GM19240 (cell line): ENCODE results near the gene FUT6.
"Not testable (repeated sequence)": the region's sequence is repeated elsewhere in the genome, so short reads cannot be mapped to it uniquely, and the experiment has no call there.

Source experiments
- DNase-seq: peaks from one replicate; pipeline ENCODE4 v3.0.0; 2011; ENCODE audit warnings: low spot score; ENCODE audit not compliant: insufficient read length

FUT6 gene

DNA sequence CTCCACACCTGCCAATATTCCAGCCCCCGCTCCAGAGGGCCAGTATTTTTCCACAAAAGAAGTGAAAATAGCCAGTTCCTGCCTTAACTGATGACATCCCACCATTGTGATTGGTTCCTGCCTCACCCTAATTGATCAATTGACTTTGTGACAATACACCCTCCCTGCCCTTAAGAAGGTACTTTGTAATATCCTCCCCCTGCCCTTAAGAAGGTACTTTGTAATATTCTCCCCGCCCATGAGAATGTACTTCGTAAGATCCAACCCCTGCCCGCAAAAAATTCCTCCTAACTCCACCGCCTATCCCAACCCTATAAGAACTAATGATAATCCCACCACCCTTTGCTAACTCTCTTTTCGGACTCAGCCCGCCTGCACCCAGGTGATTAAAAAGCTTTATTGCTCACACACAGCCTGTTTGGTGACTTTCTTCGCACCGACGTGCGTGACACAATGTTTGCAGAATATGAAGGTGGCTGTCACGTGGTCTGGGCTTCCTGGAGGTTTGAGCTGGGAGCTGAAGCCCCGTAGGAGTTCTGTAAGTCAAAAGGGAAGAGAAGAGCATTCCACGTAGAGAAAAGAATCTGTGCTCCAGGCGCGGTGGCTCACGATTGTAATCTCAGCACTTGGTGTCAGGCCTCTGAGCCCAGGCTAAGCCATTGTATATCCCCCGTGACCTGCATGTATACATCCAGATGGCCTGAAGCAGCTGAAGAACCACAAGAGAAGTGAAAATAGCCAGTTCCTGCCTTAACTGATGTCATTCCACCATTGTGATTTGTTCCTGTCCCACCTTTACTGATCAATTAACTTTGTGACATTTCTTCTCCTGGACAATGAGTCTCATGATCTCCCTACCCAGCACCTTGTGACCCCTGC lies 17.9 kb upstream of the FUT6 start:
- no peak for DNase-seq

DNA sequence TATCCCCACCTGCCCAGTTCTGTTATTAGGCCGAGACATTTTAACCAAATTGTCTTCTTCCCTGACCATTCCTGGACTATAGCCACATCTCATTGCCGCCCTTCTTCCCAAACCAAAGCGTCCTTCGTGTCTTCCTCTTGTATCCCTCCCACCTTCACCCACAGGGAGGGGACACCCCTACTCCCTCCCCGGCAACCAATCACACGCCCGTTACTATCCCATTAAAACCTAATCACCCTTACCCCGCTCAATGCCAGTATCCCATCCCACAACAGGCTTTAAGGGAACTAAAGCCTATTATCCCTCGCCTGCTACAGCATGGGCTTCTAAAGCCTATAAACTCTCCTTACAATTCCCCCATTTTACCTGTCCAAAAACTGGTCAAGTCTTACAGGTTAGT lies 15.6 kb upstream of the FUT6 start:
- not testable (repeated sequence) for DNase-seq

DNA sequence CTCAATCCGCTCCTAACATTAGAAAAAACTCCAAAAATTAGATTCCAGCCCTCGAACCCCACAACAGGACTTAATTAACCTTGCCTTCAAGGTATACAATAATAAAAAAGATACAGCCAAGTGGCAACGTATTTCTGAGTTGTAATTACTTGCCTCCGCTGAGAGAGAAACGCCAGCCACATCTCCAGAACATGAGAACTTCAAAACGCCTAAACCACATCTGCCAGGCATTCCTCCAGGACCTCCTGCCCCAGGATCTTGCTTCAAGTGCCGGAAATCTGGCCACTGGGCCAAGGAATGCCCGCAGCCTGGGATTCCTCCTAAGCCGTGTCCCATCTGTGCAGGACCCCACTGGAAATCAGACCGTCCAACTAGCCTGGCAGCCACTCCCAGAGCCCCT lies 14.6 kb upstream of the FUT6 start:
- not testable (repeated sequence) for DNase-seq

DNA sequence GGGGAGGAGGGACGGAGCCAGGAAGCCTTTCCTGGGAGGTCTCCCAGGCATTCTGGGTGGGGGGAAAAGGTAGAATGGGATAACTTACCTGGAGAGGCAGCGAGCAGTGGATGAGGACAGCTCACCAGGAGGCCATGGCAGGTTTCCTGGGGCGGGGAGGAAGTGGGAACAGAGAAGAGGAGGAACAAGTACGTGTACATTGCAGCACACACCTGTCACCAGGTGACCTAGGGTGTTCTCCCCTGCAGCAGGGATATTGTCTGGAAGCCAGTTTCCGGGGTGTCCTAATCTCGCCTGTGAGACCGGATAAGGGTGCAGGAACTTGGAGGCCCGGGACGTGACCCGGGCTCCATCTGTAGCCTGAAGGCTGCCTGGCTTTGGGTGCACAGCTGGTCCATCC lies 11.8 kb upstream of the FUT6 start, which contains the start of gene FUT3:
Gene FUT3, minus strand, starts transcription at position 148 of the 400 bp plus-strand sequence.
- DNase-seq: no peak

DNA sequence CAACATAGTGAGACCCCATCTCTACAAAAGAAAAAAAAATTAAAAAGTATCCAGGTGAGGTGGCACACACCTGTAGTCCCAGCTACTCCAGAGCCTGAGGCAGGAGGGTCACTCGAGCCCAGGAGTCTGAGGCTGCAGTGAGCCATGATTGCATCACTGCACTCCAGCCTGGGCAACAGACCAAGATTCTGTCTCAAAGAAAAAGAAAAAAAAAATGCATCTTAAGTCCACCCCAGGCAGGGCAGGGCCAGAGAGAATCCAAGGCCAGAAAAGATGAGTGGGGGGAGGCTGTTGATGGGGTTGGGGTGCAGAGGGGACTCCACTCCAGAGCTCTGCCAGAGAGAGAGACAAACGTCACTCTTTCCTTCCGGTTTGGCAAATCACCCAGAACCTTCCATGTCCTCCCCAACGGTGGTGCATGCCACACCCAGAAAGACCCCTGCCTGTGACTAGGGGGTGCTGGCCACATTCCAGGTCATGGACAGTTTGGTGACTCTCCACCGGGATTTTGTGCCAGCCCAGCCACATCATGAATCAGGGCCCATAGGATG lies 11.3 kb upstream of the FUT6 start:
- no peak for DNase-seq

DNA sequence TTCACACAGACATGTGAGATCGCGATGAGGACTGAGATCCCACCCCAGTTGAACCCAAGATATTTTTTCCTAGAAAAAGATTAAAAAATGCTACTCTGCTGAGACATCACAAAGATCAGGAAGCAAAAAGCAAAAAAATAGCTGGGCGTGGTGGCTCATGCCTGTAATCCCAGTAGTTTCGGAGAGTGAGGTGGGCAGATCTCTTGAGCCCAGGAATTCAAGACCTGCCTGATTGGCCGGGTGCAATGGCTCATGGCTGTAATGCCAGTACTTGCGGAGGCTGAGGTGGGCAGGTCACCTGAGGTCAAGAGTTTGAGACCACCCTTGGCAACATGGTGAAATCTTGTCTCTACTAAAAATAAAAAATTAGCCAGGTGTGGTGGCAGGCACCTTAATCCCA lies 10.7 kb upstream of the FUT6 start:
- no peak for DNase-seq

DNA sequence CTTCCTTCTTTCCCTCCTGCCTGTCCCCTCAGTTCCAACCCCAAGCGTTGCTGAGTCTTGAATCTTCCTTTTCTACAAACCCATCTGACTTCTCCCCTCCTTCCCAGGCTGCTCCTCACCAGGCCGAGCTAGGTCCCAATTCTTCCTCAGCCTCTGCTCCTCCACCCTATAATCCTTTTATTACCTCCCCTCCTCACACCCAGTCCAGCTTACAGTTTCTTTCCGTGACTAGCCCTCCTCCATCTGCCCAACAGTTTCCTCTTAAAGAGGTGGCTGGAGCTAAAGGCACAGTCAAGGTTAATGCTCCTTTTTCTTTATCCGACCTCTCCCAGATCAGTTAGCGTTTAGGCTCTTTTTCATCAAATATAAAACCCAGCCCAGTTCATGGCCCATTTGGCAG lies 9.1 kb upstream of the FUT6 start:
- not testable (repeated sequence) for DNase-seq

DNA sequence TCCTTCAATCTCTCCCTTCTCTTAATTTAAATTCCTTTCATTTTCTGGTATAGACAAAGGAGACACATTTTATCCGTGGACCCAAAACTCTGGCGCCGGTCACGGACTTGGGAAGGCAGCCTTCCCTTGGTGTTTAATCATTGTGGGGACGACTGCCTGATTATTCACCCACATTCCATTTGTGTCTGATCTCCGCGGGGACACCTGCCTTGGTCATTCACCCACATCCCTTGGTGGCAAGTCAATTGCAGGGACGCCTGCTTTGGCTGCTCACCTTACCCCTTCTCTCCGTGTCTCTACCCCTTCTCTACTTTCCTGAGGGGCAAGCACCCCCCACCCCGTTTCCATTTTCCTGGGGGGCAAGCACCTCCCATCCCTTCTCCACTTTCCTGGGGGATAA lies 8.3 kb upstream of the FUT6 start:
- not testable (repeated sequence) for DNase-seq

DNA sequence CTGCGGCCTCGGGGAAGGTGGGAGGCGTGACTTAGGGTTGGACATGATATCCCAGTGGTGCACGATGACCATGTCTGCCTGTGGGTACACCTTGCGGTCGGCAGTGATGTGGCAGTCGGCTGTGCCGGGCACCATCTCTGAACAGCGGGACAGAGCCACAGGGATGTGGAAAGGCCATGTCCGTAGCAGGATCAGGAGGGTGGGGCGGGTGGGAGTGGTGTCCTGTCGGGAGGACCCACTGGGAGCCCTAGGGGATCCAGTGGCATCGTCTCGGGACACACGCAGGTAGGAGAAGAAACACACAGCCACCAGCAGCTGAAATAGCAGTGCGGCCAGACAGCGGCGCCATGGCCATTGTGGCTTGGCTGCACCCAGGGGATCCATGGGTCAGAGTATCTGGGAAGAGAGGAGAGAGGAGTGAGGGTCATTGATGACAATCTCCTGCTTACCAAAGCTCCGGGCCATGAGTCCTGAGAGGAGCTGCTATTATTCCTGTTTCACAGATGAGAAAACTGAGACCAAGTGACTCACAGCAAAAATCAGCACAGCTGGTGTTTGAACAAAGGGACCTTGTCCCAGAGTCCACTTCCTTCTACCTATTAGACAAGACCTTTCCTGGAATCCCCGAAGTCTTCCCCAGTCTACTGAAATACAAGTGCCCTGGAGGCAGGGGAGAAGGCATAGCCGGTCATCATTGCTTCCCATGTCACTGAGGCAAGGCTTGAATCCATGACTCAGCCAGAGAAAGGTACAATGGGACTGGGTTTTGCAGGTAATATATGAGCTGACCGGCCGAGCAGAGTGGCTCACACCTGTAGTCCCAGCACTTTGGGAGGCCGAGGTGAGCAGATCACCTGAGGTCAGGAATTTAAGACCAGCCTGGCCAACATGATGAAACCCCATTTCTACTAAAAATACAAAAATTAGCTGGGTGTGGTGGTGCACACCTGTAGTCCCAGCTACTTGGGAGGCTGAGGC lies 5.2 kb upstream of the FUT6 start:
- no peak for DNase-seq

DNA sequence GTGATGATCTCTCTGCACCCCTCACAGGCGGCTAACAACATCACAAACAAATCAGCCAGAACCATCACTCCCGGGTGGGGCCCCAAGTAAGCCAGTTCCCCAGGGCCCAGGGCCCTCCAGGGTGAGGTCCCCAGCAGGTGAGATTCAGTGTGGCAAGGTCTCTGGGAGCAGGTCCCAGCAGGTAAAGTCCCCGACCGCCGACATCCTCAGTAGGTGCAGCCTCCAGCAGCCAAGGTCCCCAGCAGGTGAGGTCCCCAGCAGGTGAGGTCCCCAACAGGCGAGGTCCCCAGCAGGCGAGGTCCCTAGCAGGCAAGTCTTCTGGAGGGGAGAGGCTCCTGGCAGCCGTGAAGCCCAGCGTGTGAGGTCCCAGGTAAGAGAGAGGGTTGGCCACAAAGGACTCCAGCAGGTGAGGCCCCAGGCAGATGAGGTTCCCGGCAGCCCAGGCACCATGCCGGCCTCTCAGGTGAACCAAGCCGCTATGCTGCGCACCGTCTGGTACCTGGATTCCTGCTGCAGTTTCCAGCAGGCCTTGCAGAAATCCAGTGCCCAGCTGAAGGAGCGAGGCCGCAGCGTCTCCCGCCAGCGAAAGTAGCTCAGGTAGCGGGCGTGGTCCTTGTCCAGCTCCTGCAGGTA lies 3.9 kb upstream of the FUT6 start:
- no peak for DNase-seq

DNA sequence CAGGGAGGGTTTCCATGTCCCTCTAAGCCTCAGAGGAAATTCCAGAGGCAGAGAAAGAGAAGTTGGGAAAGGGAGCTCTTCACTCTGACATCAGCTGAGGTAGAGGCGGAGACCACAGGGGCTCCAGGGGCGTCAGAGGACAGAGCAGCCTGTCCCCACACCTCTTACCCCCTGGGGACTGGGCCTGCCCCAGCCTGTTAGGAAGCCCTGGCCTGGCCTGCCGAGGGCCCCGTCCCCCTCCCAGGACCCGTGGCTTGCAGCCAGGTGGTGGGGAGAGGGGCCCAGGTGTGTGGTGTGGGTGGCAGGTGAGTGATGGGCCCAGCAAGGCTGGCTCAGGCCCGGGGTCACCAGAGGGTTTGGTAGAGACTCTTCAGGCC lies 2.2 kb upstream of the FUT6 start:
- DNase-seq: not testable (repeated sequence)

DNA sequence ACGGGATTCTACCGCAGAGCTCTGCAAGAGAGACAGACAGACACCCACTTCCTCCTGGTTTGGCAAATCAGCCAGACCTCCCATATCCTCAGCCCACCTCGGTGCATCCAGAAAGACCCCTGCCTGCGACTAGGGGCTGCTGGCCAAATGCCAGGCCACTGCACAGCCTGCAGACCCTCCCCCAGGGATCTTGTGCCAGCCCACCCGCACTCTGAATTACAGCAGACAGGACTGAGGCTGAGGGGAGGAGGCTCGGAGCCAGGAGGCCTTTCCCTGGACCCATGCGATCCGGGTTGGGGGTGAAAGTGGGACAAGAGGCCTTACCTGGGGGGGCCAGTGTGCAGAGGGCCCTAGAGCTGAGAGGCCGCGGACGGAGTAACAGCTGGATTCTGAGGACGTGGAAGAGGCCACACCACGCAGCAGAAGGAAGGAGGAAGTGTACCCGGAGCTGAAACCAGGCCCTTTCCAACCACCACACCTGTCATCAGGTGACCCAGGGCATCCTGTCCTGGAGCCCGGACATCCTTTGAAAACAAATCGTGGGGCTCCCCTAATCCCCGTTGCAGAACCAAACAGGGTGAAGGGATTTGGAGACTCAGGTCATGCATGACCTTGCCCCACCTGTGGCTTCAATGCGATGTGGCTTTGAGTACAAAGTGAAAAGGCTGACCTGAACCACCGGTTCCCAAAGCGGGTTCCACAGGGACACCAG lies 993 bp downstream of the FUT6 start:
- no peak for DNase-seq

DNA sequence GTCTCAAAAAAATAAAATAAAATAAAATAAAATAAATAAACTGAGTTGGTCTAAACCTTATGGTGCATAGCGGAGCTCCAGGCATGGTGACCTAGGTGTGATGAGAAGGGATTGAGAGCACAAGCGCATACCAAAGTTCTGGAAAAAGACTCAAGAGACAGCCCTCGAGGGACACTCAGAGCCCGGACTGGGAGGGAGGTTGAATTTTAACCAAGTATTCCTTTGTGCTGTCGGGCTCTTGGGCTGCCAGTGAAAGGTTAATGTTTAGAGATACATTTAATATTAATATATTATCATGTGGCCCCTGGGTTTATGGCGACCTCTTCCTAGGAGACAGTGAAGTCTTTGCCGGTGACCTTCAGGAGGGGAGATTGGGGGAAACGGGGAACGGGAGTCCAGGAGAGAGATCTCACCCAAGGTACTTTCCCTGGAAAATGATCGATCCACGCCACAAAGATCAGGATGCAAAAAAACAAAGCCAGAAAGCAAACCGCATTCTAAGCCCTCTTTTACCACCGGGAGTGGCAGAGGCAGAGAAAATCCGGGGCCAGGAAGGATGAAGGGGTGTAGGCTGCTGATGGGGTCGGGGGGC lies 1.6 kb downstream of the FUT6 start:
- no peak for DNase-seq

DNA sequence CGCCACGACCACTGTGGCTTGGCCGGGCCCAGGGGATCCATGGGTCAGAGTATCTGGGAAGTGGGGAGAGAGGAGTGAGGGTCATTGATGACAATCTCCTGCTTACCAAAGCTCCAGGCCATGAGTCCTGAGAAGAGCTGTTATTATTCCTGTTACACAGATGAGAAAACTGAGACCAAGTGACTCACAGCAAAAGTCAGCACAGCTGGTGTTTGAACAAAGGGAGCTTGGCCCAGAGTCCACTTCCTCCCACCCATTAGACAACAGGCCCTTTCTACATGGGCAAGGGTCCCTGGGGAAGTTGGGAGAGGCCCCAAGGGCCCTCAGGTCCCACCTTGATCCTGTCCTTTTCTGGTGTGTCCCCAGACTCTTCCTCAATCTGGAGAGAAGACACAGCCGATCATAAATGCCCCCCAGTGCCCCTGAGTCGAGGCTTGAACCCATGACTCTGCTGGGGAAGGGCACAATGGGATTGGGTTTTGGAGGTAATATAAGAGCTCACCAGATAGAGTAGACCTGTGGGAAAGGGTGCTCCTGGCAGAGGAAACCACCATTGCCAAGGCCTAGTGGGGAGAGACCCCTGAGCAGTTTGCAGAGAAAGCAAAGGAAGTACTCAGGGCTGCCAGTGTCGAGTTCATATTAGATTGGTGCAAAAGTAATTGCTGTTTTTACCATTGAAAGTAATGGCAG lies 6.8 kb downstream of the FUT6 start:
- DNase-seq: no peak

DNA sequence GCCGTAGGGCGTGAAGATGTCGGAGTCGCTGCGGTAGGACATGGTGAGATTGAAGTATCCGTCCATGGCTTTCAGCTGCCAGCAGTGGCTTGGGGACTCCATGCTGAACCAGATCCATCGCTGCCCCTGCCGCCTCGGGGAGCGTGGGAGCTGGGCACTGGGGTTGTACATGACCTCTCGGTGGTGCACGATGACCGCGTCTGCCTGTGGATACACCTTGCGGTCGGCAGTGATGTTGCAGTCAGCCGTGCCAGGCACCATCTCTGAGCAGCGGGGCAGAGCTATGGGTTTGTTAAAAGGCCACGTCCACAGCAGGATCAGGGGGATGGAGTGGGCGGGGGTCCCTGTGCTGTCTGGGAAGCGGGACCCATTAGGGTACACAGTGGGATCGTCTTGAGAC lies 7.4 kb downstream of the FUT6 start:
- DNase-seq: no peak

DNA sequence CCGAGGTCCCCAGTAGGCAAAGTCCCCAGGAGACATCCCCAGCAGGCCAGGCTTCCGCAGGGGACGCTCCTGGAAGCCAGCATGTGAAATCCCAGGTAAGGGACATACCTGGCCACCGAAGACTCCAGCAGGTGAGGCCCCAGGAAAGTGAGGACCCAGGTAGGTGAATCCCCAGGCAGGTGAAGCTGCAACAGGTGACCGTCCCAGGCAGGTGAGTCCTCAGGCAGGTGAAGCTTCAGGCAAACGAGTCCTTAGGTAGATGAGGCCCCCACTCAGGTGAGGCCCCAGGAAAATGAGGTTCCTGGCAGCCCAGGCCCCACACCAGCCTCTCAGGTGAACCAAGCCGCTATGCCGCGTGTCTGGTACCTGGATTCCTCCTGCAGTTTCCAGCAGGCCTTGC lies 8.3 kb downstream of the FUT6 start:
- DNase-seq: no peak

DNA sequence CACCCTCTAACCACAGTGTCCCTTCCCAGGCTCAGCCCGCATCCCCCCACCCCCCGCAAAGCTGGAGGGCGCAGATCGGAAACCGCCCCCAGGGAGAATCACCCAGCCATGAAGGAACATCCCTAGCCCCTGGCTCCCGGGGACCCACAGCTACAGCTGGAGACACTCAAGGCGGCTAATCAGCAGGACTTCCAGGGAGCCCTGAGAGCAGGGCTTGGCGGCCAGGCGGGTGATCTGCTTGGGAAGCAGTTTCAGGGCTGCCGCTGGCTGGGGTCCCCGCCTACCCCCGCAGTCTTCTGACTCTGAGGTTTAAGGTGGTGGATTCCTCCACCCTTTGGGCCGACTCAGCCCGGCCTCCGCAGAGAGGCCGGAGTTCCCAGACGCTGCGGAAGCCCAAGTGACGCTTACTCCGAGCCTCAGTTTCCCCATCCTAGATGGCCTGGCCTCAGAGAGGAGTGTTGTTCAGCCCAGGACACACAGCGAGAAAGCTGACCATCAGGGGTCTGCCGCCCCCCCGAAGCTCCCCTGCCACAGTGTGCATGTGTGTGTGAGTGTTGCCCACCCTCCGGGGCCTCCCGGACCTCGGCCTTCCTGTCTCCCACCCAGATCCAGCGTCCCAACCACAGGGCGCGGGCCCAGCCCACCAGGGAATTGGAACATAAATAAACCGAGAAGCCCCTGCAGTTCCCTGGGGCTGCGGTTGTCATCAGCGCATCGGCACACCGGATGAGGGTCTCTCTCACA lies 9.8 kb downstream of the FUT6 start:
- no peak for DNase-seq

DNA sequence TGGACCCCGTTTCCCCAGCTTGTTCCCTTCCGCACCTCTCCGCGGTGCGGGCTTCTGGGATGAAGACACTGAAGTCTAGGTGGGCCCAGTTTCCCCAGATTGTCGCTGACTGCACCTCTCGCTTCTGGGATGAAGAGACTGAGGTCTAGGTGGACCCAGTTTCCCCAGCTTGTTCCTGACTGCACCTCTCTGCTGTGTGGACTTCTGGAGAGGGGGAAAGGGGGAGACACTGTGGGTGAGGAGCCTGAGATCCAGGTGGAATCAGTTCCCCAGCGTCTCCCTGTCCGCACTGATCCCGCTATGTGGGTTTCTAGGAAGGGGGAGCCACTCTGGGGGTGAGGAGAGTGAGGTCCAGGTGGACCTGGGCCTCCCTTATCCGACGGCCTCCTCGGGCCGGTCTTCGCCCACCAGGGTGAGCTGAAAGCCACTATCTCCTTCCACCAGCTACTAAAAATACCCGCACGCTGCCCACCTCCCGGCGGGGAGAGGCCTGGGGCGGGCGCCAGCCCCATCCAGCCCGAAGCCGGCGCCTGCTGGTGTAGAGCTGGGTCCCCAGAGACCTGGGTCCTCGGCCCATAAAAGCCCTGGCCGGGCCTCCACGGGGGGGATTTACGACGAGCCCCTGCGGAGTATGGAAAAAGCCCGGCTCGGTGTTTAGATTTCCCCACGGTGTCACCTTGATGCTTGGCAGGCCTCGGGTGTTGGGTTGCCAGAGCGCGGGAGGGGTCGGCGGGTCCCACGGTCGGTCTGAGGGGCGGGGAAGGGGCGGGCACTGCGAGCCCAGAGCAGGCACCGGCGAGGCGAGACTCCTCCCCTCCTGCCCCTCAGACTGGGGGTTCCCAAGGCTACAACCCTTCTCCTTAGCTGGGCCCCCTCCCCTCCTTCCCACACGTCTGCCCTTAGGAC lies 10.6 kb downstream of the FUT6 start:
- DNase-seq: no peak
